HG03045 (cell line): ENCODE measurements around the gene LIPN.

Source experiments
- ATAC-seq: cut with Tn5 transposase; IDR thresholded peaks from one replicate; pipeline ENCODE4 v1.9.1; 2021; ENCODE audit warnings: mild to moderate bottlenecking, moderate library complexity; ENCODE audit not compliant: unreplicated experiment

Gene LIPN

GRCh38 chr10:88782222-88782621, 22.4 kb downstream of the LIPN start:
- no peak for ATAC-seq

DNA sequence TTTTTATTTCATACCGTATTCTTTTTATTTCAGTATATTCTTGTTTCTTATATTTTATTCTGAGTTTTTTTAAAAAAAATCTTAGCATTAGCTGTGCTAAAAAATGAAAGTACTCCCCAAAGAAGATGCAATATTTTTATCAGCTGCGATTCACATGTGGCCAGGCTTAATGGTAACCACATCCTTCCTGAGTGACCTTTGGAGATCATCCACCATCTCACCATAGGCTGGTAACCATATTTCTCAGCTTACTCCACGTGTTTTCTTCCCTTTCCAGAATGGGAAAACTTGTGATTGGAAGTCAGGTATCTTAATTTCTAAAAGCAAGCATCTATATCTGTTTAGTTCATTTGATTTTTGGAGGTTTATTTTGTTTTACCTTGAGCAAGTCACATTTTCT, 23.9 kb downstream of the LIPN start:
- ATAC-seq = no peak

GRCh38 chr10:88786032-88786770, 26.4 kb downstream of the LIPN start:
- no peak for ATAC-seq

DNA sequence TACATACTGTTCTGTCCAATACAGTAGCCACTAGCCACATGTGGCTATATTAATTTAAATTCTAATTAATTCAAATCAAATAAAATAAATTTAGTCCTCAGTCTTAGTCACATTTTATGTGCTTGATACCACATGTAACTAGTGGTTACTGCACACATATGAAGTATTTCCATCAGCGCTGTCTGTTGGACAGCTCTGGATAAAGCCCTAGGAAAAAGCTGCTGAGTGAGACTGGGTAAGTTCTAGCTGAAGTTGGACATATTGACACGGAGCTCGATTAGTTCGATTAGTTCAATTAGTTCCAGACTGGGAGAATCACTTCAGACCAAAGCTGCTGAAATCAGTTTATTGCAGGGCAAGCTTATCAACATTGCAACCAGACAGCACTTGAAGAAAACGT, 27.6 kb downstream of the LIPN start:
- ATAC-seq = no peak

GRCh38 chr10:88788924-88789323, 29.1 kb downstream of the LIPN start:
- no peak for ATAC-seq

DNA sequence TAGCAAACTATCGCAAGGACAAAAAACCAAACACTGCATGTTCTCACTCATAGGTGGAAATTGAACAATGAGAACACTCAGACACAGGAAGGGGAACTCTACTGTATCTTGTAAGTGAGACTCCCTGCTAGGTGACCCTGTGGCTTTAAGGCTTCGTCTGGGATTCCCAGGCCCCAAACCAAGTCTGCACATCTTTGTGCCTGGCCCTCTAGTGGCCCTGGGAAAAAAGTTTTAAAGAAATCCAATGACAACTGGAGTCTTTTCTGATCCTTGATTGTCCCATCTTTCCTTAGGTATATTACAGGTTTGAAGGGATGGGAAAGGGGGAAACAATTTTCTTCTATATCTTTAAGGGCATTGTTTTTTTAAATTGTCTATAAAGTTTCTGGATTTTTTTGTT, 32.1 kb downstream of the LIPN start:
- ATAC-seq = no peak

GRCh38 chr10:88792661-88793060, 32.8 kb downstream of the LIPN start:
- ATAC-seq = no peak

DNA sequence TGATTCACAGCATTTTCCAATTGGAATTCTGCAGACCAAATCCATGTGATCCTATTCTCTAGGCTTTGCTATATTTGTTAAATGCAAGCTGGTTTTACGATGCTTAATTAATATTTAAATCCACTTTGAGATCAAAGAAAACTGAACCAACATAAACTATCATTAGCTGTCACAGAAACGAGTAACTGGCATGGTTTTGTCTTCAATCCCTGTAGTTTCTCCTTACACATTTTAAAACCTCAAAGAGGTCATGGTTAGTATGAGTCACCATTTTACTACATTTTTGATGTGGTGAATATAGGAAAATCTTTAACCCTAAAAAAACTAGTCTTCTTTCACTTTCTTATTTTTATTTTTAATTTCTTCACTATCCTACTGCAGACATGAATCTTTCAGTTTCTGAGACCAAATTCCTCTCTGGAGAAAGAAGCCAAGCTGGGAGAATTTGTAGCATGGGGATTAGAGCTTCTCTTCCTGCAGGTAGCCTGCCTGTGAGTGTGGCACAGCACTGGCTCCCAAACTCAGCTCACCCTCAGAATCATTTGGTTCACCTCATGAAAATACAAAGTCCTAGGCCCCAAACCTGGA, 34.0 kb downstream of the LIPN start:
- no peak for ATAC-seq

GRCh38 chr10:88794731-88795130, 34.9 kb downstream of the LIPN start:
- no peak for ATAC-seq

- ATAC-seq = no peak
Measured at GRCh38 chr10:88800152-88801125, 40.6 kb downstream of the LIPN start.

DNA sequence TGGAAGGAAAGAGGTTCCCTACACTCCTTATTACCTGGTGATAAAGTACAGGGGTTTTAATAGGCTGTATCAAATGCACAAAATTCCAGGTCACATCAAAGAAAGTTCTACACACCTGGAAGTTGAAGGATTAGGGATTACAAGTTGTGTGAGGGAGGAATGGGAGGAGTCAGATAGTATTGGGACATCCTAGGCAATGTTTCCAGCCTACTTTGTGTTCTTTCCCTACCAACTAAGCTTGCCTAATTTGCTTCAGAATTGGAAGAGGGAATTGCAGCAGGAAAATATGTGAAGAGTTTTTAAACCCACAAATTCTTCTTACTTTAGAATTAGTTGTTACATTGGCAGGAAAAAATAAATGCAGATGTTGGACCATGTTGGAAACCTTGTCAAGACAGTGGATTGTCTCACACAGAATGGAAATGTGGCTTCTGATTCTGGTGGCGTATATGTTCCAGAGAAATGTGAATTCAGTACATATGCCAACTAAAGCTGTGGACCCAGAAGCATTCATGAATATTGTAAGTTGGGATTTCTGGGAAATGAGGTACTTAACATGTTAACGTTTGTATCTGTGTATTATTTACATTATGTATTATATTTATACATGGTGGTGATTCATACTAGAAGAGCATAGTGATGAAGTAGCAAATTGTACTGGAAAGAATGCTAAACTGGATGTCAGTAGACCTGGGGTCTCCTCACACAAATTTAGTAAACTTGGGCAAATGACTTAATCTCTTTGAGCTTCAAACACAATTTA, 42.9 kb downstream of the LIPN start, which contains the start of gene LIPM:
Gene LIPM (plus strand): TSS at position 208 of the 763 bp plus-strand sequence. CDS start 167 bp downstream, at position 375.
- no peak for ATAC-seq

DNA sequence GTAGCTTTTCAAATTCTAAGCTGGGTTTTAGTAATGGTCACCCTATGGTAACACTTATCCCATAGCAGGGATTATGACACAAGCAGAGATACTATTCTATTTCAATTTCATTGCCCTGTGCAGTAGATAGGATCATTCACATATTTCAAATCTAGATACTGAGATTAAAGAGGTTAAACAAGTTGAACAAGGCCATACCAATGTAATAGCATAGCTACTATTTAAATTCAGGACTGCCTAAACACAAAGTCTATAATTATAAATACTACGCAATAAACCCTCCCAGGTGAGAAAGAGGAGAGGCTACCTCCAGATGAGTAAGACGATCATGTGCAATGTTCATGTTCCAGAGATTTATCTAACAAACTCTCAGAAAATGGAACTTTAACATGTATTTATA, 43.8 kb downstream of the LIPN start:
- no peak for ATAC-seq

DNA sequence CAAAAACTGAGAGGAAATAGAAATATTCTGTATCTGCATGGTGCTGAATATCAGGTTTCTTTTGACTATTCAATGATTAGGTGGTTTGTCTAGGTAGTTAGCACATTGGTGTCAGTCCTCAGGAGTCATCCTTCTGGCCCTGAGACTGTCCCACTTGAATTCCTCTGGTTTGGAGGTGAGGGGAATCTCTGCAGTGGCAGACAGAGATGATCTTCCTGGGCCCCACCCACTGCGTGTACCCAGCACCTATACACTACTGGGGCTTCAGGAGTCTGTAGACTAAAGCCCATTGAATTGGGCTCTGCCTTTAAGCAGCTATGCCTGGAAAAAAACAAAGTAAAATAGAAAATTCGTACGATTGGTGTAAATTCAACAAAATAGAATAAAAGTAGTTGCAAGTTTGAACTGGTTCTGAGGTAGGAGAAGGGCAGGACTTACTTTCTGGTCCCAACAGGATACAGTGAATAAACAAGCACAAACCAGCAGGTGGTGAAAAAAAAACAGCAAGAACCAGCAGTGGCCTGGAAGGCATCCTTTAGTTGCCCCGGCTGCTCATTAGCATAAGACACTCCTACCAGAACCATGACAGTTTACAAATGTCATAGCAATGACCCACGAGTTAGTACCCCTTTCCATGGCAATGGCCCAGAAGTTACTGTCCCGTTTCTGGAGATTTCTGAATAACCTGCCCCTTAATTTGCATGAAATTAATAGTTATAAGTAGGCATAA, 44.4 kb downstream of the LIPN start:
- no peak for ATAC-seq

- ATAC-seq = no peak
Measured at GRCh38 chr10:88805361-88805760, 45.5 kb downstream of the LIPN start.

DNA sequence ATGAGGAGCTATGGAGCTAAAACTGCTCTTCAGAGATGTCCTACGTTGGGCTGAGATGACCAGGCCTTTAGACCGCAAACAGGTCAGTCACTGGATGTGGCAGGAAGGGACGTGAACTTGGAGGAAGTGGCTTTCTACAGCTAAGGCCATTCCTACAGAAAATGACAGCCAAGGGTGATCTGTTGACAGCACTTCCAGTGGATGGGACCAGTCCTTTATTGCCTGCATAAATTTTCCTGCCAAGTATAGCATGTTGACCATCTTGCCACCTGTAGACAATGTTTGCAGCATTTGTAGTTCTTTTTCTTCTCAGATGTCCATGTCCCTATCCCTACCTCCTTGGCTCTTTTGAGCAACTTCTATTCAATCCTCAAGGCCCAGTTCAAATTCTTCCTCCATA, 46.1 kb downstream of the LIPN start:
- ATAC-seq = no peak

DNA sequence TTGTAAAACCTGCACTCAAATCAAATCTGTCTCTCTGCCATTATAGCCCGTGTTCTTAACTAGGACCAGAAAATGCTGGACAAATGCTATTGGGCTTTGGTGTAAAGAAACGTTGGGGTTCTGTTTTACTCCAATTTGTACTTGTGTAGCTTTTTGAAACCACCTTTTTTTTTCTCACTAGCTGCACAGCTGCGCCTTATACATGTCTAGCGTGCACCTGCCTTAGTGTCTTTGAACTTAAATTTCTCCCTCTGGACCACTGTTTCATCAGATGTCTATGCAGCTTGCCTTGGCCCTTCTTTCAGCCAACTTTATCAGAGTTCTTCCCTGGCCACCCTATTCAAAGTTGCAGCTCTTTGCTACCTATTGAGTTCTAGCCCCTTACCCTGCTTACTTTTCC, 49.8 kb downstream of the LIPN start:
- no peak for ATAC-seq

GRCh38 chr10:88810196-88810961, 50.6 kb downstream of the LIPN start:
- no peak for ATAC-seq

GRCh38 chr10:88813200-88813599, 53.4 kb downstream of the LIPN start:
- ATAC-seq = no peak

GRCh38 chr10:88819290-88819689, 59.5 kb downstream of the LIPN start:
- ATAC-seq = no peak
